ENCODE results near the gene RCAN1.
"Not testable (repeated sequence)": the region's sequence is repeated elsewhere in the genome, so short reads cannot be mapped to it uniquely, and the experiment has no call there.

Gene RCAN1

GRCh38 chr21:34621434-34622350 lies 6.8 kb upstream of the RCAN1 start:
- DNase-seq: no peak

GRCh38 chr21:34619841-34620665 lies 5.1 kb upstream of the RCAN1 start:
- DNase-seq: no peak

GRCh38 chr21:34618941-34619340 lies 4.0 kb upstream of the RCAN1 start:
- no peak for DNase-seq

GRCh38 chr21:34617753-34618339 lies 2.9 kb upstream of the RCAN1 start:
- DNase-seq: no peak

GRCh38 chr21:34615487-34615814 lies 538 bp upstream of the RCAN1 start:
- DNase-seq: no peak

- DNase-seq: no peak
Measured at GRCh38 chr21:34613679-34614627, 960 bp downstream of the RCAN1 start.

GRCh38 chr21:34612557-34612956 lies 2.4 kb downstream of the RCAN1 start:
- DNase-seq: no peak

GRCh38 chr21:34612056-34612455 lies 2.9 kb downstream of the RCAN1 start:
- no peak for DNase-seq

- no peak for DNase-seq
Measured at GRCh38 chr21:34611528-34611927, 3.4 kb downstream of the RCAN1 start.

- no peak for DNase-seq
Measured at GRCh38 chr21:34609933-34610549, 4.9 kb downstream of the RCAN1 start.

GRCh38 chr21:34609244-34609932 lies 5.5 kb downstream of the RCAN1 start:
- DNase-seq: no peak

- not testable (repeated sequence) for DNase-seq
Measured at GRCh38 chr21:34607376-34607775, 7.5 kb downstream of the RCAN1 start.

GRCh38 chr21:34606621-34607020 lies 8.3 kb downstream of the RCAN1 start:
- DNase-seq: no peak

GRCh38 chr21:34606051-34606450 lies 8.9 kb downstream of the RCAN1 start:
- DNase-seq: no peak

- not testable (repeated sequence) for DNase-seq
Measured at GRCh38 chr21:34604956-34605355, 10.0 kb downstream of the RCAN1 start.

GRCh38 chr21:34604556-34604955 lies 10.4 kb downstream of the RCAN1 start:
- no peak for DNase-seq

GRCh38 chr21:34603710-34604057 lies 11.2 kb downstream of the RCAN1 start:
- no peak for DNase-seq

GRCh38 chr21:34603002-34603709 lies 11.8 kb downstream of the RCAN1 start:
- DNase-seq: no peak

- DNase-seq: no peak
Measured at GRCh38 chr21:34602061-34602460, 12.9 kb downstream of the RCAN1 start.

- DNase-seq: no peak
Measured at GRCh38 chr21:34599534-34600101, 15.3 kb downstream of the RCAN1 start.

Data from cortex of kidney (tissue), 1 donor.